ENCODE measurements around the gene PELI2. TPM values are rescaled to one million over a fixed set of nuclear protein-coding genes. Genes with fewer than 3 reads are reported as not detected.

Gene PELI2
- total and polyA plus RNA-seq, 2 experiments from 2014 or later = 8.0 to 24.5 TPM

DNA sequence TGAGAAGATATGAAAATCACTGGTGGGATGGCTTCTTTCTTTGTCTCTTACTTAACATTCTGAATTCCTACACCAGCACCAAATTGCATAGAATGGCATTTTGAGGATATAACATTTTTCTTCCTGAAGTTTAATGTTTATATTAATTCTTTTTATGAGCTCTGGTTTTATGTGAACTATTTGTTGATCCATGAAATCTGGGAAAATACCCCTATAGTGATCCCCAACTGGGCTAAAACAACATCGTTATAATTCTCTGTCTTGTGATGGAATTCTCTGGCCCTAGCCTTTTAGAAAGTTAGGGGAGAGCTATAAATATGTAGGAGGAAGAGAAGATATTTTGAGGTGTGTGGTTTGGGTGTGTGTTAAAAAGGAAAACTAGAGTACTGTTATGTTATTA lies 29.2 kb downstream of the PELI2 start (continued):
- no peak for TF ChIP-seq NANOG (IDR thresholded peaks at IDR 0.05; ENCODE audit: borderline replicate concordance)
- no peak for TF ChIP-seq STAT1 (IDR thresholded peaks at IDR 0.05; ENCODE audit: unreplicated experiment)
- TF ChIP-seq CREB1 (CRISPR knock-in tag; IDR thresholded peaks at IDR 0.05; ENCODE audit: low read depth) = no peak

DNA sequence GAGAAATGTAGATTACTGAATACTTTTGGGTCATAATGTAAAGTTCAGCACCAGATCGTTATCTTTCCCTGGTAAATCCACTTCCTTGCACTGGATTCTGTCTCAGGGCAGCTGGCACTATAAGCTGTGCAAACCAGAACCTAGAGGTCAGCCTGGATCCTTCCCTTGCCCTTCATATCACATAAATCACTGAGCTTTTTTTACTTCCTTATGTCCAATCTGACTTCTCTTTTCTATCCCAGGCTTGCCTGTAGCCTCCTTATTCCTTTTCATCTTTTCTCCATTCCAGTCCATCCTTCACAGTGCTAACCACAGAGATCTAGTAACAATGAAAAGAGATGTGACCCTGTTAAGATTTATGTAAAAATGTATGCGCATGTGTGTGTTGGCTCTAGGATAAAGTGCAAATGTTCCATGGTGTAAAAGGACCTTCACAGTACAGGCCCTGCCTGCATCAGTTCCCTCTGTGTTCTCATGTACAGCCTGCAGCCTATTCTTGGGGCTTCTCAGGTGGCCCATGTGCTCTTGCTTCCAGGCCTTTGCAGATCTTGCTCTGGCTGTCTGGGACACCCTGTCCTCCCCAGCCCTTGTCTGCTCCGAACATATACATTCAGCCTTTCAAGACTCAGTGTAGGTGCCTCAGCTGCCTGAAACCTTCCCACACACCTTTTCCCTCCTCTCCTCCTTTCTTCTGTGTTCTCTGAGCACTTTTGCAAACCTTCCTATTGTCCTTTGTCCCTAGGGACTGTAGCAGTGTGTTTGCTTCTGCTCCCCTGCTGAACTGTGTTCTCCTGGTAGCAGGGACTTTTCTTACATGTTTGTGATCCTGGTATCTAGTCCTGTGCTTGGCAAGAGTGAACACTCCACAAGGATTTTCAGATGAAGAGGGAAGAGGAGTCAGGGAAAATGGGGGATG lies 30.0 kb downstream of the PELI2 start:
- DNase-seq (ENCODE audit: low spot score) = peak; percentile 22
- Mint-ChIP-seq H3K4me1 (peaks cover 42% of the 10 kb centered on the region), H3K4me3 (0 out of 3 replicates have a peak overlapping the region, but pooled peaks have one; percentile 3), H3K9me3 (no peaks in the 10 kb centered on the region), H3K36me3 (ENCODE audit: low read depth) (no peaks in the 10 kb centered on the region), H3K27me3 (ENCODE audit: insufficient read depth, low read depth, poor library complexity) (peaks cover 4% of the 10 kb centered on the region), H3K27ac (peak overlapping the region; percentile 85)
- Histone ChIP-seq H3K4me1 (ENCODE audit: insufficient read depth) (peaks cover 25% of the 10 kb centered on the region), H4K20me1 (replicated peaks; ENCODE audit: insufficient read depth) (no peaks in the 10 kb centered on the region; the same call in 1 of the 2 replicates), H3F3A (replicated peaks; ENCODE audit: low read depth) (no peaks in the 10 kb centered on the region), H3K4me3 (0 out of 2 replicates have a peak overlapping the region, but pooled peaks have one; percentile 19), H3K27me3 (ENCODE audit: insufficient read depth) (no peaks in the 10 kb centered on the region), H2AFZ (no peak overlapping the region), H3K27ac (ENCODE audit: low read depth) (no peak overlapping the region), H3K9me2 (ENCODE audit: insufficient read depth) (no peaks in the 10 kb centered on the region), H3K36me3 (ENCODE audit: insufficient read depth) (no peaks in the 10 kb centered on the region), H3K4me2 (peak overlapping the region; percentile 45), H3K79me2 (replicated peaks; ENCODE audit: insufficient read depth) (peaks cover 92% of the 10 kb centered on the region)
- peak; percentile 69 for ATAC-seq
- TF ChIP-seq, protein P1, sequence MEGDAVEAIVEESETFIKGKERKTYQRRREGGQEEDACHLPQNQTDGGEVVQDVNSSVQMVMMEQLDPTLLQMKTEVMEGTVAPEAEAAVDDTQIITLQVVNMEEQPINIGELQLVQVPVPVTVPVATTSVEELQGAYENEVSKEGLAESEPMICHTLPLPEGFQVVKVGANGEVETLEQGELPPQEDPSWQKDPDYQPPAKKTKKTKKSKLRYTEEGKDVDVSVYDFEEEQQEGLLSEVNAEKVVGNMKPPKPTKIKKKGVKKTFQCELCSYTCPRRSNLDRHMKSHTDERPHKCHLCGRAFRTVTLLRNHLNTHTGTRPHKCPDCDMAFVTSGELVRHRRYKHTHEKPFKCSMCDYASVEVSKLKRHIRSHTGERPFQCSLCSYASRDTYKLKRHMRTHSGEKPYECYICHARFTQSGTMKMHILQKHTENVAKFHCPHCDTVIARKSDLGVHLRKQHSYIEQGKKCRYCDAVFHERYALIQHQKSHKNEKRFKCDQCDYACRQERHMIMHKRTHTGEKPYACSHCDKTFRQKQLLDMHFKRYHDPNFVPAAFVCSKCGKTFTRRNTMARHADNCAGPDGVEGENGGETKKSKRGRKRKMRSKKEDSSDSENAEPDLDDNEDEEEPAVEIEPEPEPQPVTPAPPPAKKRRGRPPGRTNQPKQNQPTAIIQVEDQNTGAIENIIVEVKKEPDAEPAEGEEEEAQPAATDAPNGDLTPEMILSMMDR (conservative IDR thresholded peaks at IDR 0.05; ENCODE audit: low read depth in 2 of 2) = no peak
- TF ChIP-seq POLR2AphosphoS5 (IDR thresholded peaks at IDR 0.05; ENCODE audit: low read depth) (no peak), EZH2phosphoT487 (IDR thresholded peaks at IDR 0.05; ENCODE audit: unreplicated experiment) (no peak), NANOG (IDR thresholded peaks at IDR 0.05; ENCODE audit: borderline replicate concordance) (no peak), EZH2 (IDR thresholded peaks at IDR 0.05; ENCODE audit: low read depth, unreplicated experiment) (no peak), ZNF114 (CRISPR knock-in tag; IDR thresholded peaks at IDR 0.05) (no peak), CREB1 (CRISPR knock-in tag; IDR thresholded peaks at IDR 0.05; ENCODE audit: low read depth) (no peak)
- TF ChIP-seq, protein P2, sequence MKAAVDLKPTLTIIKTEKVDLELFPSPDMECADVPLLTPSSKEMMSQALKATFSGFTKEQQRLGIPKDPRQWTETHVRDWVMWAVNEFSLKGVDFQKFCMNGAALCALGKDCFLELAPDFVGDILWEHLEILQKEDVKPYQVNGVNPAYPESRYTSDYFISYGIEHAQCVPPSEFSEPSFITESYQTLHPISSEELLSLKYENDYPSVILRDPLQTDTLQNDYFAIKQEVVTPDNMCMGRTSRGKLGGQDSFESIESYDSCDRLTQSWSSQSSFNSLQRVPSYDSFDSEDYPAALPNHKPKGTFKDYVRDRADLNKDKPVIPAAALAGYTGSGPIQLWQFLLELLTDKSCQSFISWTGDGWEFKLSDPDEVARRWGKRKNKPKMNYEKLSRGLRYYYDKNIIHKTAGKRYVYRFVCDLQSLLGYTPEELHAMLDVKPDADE (IDR thresholded peaks at IDR 0.05) = no peak
- TF ChIP-seq, protein P3, sequence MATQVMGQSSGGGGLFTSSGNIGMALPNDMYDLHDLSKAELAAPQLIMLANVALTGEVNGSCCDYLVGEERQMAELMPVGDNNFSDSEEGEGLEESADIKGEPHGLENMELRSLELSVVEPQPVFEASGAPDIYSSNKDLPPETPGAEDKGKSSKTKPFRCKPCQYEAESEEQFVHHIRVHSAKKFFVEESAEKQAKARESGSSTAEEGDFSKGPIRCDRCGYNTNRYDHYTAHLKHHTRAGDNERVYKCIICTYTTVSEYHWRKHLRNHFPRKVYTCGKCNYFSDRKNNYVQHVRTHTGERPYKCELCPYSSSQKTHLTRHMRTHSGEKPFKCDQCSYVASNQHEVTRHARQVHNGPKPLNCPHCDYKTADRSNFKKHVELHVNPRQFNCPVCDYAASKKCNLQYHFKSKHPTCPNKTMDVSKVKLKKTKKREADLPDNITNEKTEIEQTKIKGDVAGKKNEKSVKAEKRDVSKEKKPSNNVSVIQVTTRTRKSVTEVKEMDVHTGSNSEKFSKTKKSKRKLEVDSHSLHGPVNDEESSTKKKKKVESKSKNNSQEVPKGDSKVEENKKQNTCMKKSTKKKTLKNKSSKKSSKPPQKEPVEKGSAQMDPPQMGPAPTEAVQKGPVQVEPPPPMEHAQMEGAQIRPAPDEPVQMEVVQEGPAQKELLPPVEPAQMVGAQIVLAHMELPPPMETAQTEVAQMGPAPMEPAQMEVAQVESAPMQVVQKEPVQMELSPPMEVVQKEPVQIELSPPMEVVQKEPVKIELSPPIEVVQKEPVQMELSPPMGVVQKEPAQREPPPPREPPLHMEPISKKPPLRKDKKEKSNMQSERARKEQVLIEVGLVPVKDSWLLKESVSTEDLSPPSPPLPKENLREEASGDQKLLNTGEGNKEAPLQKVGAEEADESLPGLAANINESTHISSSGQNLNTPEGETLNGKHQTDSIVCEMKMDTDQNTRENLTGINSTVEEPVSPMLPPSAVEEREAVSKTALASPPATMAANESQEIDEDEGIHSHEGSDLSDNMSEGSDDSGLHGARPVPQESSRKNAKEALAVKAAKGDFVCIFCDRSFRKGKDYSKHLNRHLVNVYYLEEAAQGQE (IDR thresholded peaks at IDR 0.05; ENCODE audit: unreplicated experiment) = no peak
- TF ChIP-seq, protein P4, sequence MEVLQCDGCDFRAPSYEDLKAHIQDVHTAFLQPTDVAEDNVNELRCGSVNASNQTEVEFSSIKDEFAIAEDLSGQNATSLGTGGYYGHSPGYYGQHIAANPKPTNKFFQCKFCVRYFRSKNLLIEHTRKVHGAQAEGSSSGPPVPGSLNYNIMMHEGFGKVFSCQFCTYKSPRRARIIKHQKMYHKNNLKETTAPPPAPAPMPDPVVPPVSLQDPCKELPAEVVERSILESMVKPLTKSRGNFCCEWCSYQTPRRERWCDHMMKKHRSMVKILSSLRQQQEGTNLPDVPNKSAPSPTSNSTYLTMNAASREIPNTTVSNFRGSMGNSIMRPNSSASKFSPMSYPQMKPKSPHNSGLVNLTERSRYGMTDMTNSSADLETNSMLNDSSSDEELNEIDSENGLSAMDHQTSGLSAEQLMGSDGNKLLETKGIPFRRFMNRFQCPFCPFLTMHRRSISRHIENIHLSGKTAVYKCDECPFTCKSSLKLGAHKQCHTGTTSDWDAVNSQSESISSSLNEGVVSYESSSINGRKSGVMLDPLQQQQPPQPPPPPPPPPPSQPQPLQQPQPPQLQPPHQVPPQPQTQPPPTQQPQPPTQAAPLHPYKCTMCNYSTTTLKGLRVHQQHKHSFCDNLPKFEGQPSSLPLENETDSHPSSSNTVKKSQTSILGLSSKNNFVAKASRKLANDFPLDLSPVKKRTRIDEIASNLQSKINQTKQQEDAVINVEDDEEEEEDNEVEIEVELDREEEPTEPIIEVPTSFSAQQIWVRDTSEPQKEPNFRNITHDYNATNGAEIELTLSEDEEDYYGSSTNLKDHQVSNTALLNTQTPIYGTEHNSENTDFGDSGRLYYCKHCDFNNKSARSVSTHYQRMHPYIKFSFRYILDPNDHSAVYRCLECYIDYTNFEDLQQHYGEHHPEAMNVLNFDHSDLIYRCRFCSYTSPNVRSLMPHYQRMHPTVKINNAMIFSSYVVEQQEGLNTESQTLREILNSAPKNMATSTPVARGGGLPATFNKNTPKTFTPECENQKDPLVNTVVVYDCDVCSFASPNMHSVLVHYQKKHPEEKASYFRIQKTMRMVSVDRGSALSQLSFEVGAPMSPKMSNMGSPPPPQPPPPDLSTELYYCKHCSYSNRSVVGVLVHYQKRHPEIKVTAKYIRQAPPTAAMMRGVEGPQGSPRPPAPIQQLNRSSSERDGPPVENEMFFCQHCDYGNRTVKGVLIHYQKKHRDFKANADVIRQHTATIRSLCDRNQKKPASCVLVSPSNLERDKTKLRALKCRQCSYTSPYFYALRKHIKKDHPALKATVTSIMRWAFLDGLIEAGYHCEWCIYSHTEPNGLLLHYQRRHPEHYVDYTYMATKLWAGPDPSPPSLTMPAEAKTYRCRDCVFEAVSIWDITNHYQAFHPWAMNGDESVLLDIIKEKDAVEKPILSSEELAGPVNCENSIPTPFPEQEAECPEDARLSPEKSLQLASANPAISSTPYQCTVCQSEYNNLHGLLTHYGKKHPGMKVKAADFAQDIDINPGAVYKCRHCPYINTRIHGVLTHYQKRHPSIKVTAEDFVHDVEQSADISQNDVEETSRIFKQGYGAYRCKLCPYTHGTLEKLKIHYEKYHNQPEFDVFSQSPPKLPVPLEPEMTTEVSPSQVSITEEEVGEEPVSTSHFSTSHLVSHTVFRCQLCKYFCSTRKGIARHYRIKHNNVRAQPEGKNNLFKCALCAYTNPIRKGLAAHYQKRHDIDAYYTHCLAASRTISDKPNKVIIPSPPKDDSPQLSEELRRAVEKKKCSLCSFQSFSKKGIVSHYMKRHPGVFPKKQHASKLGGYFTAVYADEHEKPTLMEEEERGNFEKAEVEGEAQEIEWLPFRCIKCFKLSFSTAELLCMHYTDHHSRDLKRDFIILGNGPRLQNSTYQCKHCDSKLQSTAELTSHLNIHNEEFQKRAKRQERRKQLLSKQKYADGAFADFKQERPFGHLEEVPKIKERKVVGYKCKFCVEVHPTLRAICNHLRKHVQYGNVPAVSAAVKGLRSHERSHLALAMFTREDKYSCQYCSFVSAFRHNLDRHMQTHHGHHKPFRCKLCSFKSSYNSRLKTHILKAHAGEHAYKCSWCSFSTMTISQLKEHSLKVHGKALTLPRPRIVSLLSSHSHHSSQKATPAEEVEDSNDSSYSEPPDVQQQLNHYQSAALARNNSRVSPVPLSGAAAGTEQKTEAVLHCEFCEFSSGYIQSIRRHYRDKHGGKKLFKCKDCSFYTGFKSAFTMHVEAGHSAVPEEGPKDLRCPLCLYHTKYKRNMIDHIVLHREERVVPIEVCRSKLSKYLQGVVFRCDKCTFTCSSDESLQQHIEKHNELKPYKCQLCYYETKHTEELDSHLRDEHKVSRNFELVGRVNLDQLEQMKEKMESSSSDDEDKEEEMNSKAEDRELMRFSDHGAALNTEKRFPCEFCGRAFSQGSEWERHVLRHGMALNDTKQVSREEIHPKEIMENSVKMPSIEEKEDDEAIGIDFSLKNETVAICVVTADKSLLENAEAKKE (CRISPR knock-in tag; IDR thresholded peaks at IDR 0.05) = no peak

Data from GM23338 (cell line).